CD14-positive monocyte (primary cell): Measurements from ENCODE around the gene PPM1H. TPM values are rescaled to one million over a fixed set of nuclear protein-coding genes. Genes with fewer than 3 reads are reported as not detected.
"Not testable (repeated sequence)": the region's sequence is repeated elsewhere in the genome, so short reads cannot be mapped to it uniquely, and the experiment has no call there.

Experiments used
- DNase-seq, 3 donors: peaks; one replicate each; pipeline ENCODE4 v3.0.0-alpha.2; 2011 to 2022
- H2AFZ ChIP-seq: 2 replicates; pipeline ENCODE4 v1.6.0; 2012; ENCODE audit warnings: mild to moderate bottlenecking, low read depth, low read length, inconsistent platforms; ENCODE audit not compliant: insufficient read depth, poor library complexity, severe bottlenecking
- H3K27ac ChIP-seq, 2 donors: 1 replicate in 1 of 2; 2 replicates in 1 of 2; pipeline ENCODE4 v1.5.1; 2012 to 2013; ENCODE audit warnings: low read length in 2 of 2, control low read depth in 1 of 2, inconsistent platforms in 1 of 2, low read depth in 1 of 2, mild to moderate bottlenecking in 1 of 2
- H3K27me3 ChIP-seq, 2 donors: one replicate each; pipeline versions ENCODE4 v1.6.0 to v1.6.1; 2011 to 2013; ENCODE audit warnings: low read length in 2 of 2; ENCODE audit not compliant: control insufficient read depth in 2 of 2, insufficient read depth in 2 of 2
- H3K36me3 ChIP-seq, 2 donors: replicated peaks in 1 of 2; 1 replicate in 1 of 2; 2 replicates in 1 of 2; pipeline versions ENCODE4 v1.5.1 to v1.6.1; 2012 to 2013; ENCODE audit warnings: low read length in 2 of 2, control low read depth in 1 of 2, inconsistent platforms in 1 of 2, mild to moderate bottlenecking in 1 of 2; ENCODE audit not compliant: insufficient read depth in 2 of 2, control insufficient read depth in 1 of 2
- H3K4me1 ChIP-seq, 2 donors: 1 replicate in 1 of 2; 2 replicates in 1 of 2; pipeline versions ENCODE4 v1.5.1 to v1.6.1; 2012 to 2013; ENCODE audit warnings: low read length in 2 of 2, control low read depth in 1 of 2, inconsistent platforms in 1 of 2, mild to moderate bottlenecking in 1 of 2, moderate library complexity in 1 of 2; ENCODE audit not compliant: insufficient read depth in 2 of 2, control insufficient read depth in 1 of 2
- H3K4me2 ChIP-seq: replicated peaks from 2 replicates; pipeline ENCODE3; 2012; ENCODE audit warnings: low read length, moderate library complexity, mild to moderate bottlenecking; ENCODE audit not compliant: poor library complexity, severe bottlenecking; ENCODE audit errors: extremely low read depth
- H3K4me3 ChIP-seq, 3 experiments: fragments of 200-600 bp in 1 of 3; sonication (generic) in 1 of 3; replicated peaks in 1 of 3; 1 replicate in 2 of 3; 2 replicates in 1 of 3; pipeline ENCODE4 v1.5.1; 2011 to 2013; ENCODE audit warnings: low read length in 3 of 3, mild to moderate bottlenecking in 3 of 3, control low read depth in 2 of 3, low read depth in 2 of 3, inconsistent platforms in 1 of 3, moderate library complexity in 1 of 3
- H3K79me2 ChIP-seq: 2 replicates; pipeline ENCODE4 v1.6.0; 2012; ENCODE audit warnings: mild to moderate bottlenecking, control low read depth, inconsistent platforms, low read length, moderate library complexity; ENCODE audit not compliant: insufficient read depth
- H3K9ac ChIP-seq: 2 replicates; pipeline ENCODE4 v1.6.0; 2017; ENCODE audit warnings: low read length, mild to moderate bottlenecking; ENCODE audit not compliant: insufficient read depth, poor library complexity, severe bottlenecking
- H3K9me3 ChIP-seq, 2 donors: replicated peaks in 1 of 2; 1 replicate in 1 of 2; 2 replicates in 1 of 2; pipeline versions ENCODE4 v1.5.1 to v1.6.1; 2012 to 2013; ENCODE audit warnings: low read length in 2 of 2, control low read depth in 1 of 2; ENCODE audit not compliant: control insufficient read depth in 1 of 2, insufficient read depth in 1 of 2
- H4K20me1 ChIP-seq: 2 replicates; pipeline ENCODE4 v1.6.0; 2012; ENCODE audit warnings: mild to moderate bottlenecking, low read length, control low read depth, moderate library complexity; ENCODE audit not compliant: insufficient read depth
- H3K27ac Mint-ChIP-seq, 7 donors: one replicate each; pipeline ENCODE4 v1.8.0; 2020; ENCODE audit warnings: mild to moderate bottlenecking in 7 of 7, mixed read lengths in 7 of 7, moderate library complexity in 6 of 7, inconsistent platforms in 2 of 7
- H3K27me3 Mint-ChIP-seq, 3 donors: one replicate each; pipeline ENCODE4 v1.8.0; 2021 to 2022; ENCODE audit warnings: low read depth in 3 of 3, mild to moderate bottlenecking in 3 of 3, mixed read lengths in 3 of 3, moderate library complexity in 3 of 3, inconsistent platforms in 1 of 3
- H3K36me3 Mint-ChIP-seq, 2 donors: one replicate each; pipeline ENCODE4 v1.8.0; 2020; ENCODE audit warnings: mixed read lengths in 2 of 2, inconsistent platforms in 1 of 2, mild to moderate bottlenecking in 1 of 2
- H3K4me1 Mint-ChIP-seq: one replicate; pipeline ENCODE4 v1.8.0; 2020; ENCODE audit warnings: mild to moderate bottlenecking, mixed read lengths
- H3K4me3 Mint-ChIP-seq, 2 donors: one replicate each; pipeline ENCODE4 v1.8.0; 2020; ENCODE audit warnings: mild to moderate bottlenecking in 2 of 2, mixed read lengths in 2 of 2, moderate library complexity in 1 of 2
- H3K9me3 Mint-ChIP-seq, 7 donors: one replicate each; pipeline ENCODE4 v1.8.0; 2020 to 2022; ENCODE audit warnings: mixed read lengths in 7 of 7, mild to moderate bottlenecking in 6 of 7, moderate library complexity in 6 of 7, inconsistent platforms in 2 of 7
- WGBS: methylation state at CpG from one replicate; pipeline ENCODE4 v1.1.5; 2013; ENCODE audit warnings: missing lambda C conversion rate; ENCODE audit not compliant: insufficient coverage; 5-methylcytosine and 5-hydroxymethylcytosine counted together
- intact Hi-C, 2 donors: fragments of 100-400 bp; cut with micrococcal nuclease; formaldehyde crosslinking; loops; one replicate each; pipeline versions ENCODE4 v1.15.0 to v1.15.1; 2023
- polyA plus RNA-seq, 3 donors: library from polyadenylated mRNA; depleted of rRNA in 1 of 3; unstranded in 2 of 3; stranded (reverse) in 1 of 3; fragments of 300-500 nt in 2 of 3; fragments of >200 nt in 1 of 3; fragmentation: Illumina TruSeq in 2 of 3; gene quantifications; 1 replicate in 2 of 3; 2 replicates in 1 of 3; pipeline ENCODE4 v1.2.3, GENCODE V29; 2012 to 2021
- TF ChIP-seq, protein P1 (sequence below): fragments of 200-600 bp; IDR thresholded peaks from one replicate; pipeline ENCODE4 v1.8.0; 2022; ENCODE audit warnings: antibody characterized with exemption, mild to moderate bottlenecking

The PPM1H gene
- polyA plus RNA-seq, 3 donors, result 1.5 to 2.8 (median 1.9) TPM

DNA sequence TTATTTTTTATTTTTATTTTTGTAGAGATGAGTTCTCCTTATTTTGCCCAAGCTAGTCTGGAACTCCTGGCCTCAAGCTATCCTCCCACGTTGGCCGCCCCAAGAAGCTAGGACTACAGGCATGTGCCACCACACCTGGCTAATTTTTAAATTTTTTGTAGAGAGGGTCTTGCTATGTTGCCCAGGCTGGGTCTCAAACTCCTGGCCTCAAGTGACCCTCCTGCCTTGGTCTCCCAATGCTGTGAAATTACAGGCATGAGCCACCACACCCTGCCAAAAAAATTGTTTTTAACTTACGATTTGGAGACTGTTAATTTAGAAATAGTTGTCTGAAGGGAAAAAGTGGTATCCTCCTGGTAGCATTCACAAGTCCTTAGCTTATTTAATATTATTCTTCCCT is 120.7 kb downstream of the PPM1H start:
- Mint-ChIP-seq H3K27ac (peak overlapping the region in 1 of 7 donors; percentile 50), H3K9me3 (peaks cover 0 to 3% (median 0%) of the 10 kb centered on the region in 7 donors), H3K27me3 (peaks cover 0 to 2% (median 0%) of the 10 kb centered on the region in 3 donors), H3K36me3 (no peaks in the 10 kb centered on the region), H3K4me3 (no peak overlapping the region), H3K4me1 (peaks cover 25% of the 10 kb centered on the region)
- WGBS, result no CpG with 5 or more reads among the region's 3 CpGs
- no peak for DNase-seq
- Histone ChIP-seq H3K4me2 (no peak overlapping the region), H3K79me2 (no peaks in the 10 kb centered on the region), H3K9me3 (no peaks in the 10 kb centered on the region), H3K36me3 (no peaks in the 10 kb centered on the region), H4K20me1 (no peaks in the 10 kb centered on the region), H3K4me1 (peaks cover 14 to 21% of the 10 kb centered on the region in 2 donors), H3K27me3 (no peaks in the 10 kb centered on the region), H3K4me3 (no peak overlapping the region), H3K9ac (no peak overlapping the region), H3K27ac (no peak overlapping the region), H2AFZ (no peak overlapping the region)
- intact Hi-C loops, result no loop called here
- TF ChIP-seq, protein P1, sequence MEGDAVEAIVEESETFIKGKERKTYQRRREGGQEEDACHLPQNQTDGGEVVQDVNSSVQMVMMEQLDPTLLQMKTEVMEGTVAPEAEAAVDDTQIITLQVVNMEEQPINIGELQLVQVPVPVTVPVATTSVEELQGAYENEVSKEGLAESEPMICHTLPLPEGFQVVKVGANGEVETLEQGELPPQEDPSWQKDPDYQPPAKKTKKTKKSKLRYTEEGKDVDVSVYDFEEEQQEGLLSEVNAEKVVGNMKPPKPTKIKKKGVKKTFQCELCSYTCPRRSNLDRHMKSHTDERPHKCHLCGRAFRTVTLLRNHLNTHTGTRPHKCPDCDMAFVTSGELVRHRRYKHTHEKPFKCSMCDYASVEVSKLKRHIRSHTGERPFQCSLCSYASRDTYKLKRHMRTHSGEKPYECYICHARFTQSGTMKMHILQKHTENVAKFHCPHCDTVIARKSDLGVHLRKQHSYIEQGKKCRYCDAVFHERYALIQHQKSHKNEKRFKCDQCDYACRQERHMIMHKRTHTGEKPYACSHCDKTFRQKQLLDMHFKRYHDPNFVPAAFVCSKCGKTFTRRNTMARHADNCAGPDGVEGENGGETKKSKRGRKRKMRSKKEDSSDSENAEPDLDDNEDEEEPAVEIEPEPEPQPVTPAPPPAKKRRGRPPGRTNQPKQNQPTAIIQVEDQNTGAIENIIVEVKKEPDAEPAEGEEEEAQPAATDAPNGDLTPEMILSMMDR, result no peak

DNA sequence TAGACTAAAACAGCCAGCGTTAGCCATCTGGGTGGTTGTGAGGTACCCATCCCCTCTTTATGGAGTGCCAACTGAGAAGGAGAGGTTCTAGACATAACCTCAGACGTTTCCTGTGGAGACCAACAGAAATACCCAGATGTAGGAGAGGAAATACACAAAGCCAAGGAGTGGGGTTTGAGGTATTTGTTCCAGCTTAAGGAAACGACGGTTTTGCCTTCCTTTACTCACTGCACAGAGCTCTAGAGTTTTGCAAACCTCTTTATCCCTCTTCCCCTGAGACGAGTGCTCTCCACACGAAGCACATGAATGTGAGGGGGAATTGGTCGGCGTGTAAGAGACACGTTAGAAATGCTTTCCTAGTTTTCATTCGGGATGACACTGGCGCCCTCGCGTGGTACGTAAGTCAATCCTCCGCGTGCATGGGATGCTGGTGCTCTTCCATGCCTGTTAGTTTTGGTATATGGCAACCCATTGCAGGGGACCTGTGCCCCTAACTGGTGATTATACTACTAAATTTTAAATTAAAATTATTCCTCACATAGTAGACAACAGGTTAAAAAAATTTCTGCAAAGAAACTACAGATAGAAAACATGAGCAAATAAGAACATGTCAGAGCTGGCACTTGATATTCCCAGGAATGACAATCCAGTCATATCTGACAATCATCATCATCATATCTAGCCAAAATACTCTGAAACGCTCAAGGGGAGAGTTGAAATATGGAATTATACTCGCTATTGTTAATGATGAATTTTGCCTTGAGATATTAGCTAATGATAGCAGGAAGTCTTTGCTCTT is 121.7 kb downstream of the PPM1H start:
- Histone ChIP-seq H4K20me1 (no peaks in the 10 kb centered on the region), H3K4me3 (peak overlapping the region in 1 of 3 experiments; percentile 65), H3K9me3 (no peaks in the 10 kb centered on the region), H3K4me2 (peak overlapping the region; percentile 70), H3K79me2 (no peaks in the 10 kb centered on the region), H3K9ac (no peak overlapping the region), H3K27me3 (no peaks in the 10 kb centered on the region), H3K27ac (no peak overlapping the region), H2AFZ (peak overlapping the region; percentile 81), H3K4me1 (peaks cover 14 to 21% of the 10 kb centered on the region in 2 donors), H3K36me3 (no peaks in the 10 kb centered on the region)
- WGBS, result no CpG with 5 or more reads among the region's 18 CpGs
- intact Hi-C loops, result no loop called here
- peak overlapping the region; percentile 67 to 88 for H3K4me3 Mint-ChIP-seq
- H3K27ac Mint-ChIP-seq, result peak overlapping the region in 1 of 7 donors; percentile 71
- H3K27me3 Mint-ChIP-seq, result peaks cover 0 to 2% (median 0%) of the 10 kb centered on the region in 3 donors
- H3K4me1 Mint-ChIP-seq, result peaks cover 25% of the 10 kb centered on the region
- TF ChIP-seq, protein P1, result peak; percentile 75
- peak; percentile 34 to 58 (median 39) for DNase-seq
- H3K9me3 Mint-ChIP-seq, result peaks cover 0 to 3% (median 0%) of the 10 kb centered on the region in 7 donors
- H3K36me3 Mint-ChIP-seq, result no peaks in the 10 kb centered on the region

DNA sequence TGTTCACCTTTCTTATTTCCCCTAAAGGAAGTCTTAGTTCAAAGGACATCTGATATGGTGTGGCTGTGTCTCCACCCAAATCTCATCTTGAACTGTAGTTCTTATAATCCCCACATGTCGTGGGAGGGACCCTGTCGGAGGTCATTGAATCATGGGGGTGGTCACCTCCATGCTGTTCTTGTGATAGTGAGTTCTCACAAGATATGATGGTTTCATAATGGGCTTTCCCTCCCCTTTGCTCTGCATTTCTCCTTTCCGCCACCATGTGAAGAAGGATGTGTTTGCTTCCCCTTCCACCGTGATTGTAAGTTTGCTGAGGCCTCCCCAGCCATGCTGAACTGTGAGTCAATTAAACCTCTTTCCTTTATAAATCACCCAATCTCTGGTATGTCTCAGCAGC is 123.5 kb downstream of the PPM1H start:
- H3K27ac ChIP-seq, intact Hi-C loops, H3K36me3 ChIP-seq, H3K9me3 ChIP-seq, H3K4me3 ChIP-seq, H3K27me3 Mint-ChIP-seq, H3K27me3 ChIP-seq, H2AFZ ChIP-seq, H3K4me2 ChIP-seq, H3K36me3 Mint-ChIP-seq, H3K79me2 ChIP-seq, H4K20me1 ChIP-seq, H3K9ac ChIP-seq, H3K9me3 Mint-ChIP-seq: not testable (repeated sequence)
- peak overlapping the region in 2 of 7 donors; percentile 4 to 63 for H3K27ac Mint-ChIP-seq
- no CpG with 5 or more reads among the region's 4 CpGs for WGBS
- peaks cover 24% of the 10 kb centered on the region for H3K4me1 Mint-ChIP-seq
- peaks cover 14 to 21% of the 10 kb centered on the region in 2 donors for H3K4me1 ChIP-seq
- DNase-seq, result peak in 1 of 3 donors; percentile 35
- peak overlapping the region in 1 of 2 donors; percentile 14 for H3K4me3 Mint-ChIP-seq
